OCI-LY3 (cell line): ENCODE results near the gene LETM1.

ENCODE experiments used
- EZH2phosphoT487 ChIP-seq: fragments of 200-600 bp; shearing (Covaris generic); IDR thresholded peaks from 2 replicates; pipeline ENCODE4 v1.6.1; 2018; ENCODE audit warnings: antibody characterized with exemption, mixed run types, low read depth
- TF ChIP-seq, protein P1 (sequence below): fragments of 200-600, 300-600 bp; sonication (generic); IDR thresholded peaks from 2 replicates; pipeline ENCODE4 v1.5.1; 2014; ENCODE audit warnings: antibody characterized with exemption, low read length, low read depth

DNA sequence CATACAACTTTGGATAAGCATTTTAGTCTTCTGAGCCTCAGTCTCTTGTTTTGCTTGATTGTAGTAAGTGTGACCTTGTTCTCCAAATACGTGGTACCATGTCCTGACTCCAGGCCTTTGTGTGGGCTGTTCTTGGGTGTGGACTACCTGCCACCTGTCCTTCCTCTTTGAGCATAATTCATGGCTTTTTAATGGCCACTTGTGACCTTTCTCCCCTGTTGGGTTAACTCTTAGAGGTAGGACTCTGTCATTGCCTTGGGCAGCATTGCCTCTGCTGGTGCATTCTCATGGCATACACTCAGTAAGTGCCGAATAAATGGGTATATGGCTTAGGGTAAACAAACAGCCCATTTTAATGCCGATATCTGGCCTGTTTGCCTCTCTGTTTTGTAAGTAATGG lies 18.2 kb upstream of the LETM1 start:
- TF ChIP-seq, protein P1, sequence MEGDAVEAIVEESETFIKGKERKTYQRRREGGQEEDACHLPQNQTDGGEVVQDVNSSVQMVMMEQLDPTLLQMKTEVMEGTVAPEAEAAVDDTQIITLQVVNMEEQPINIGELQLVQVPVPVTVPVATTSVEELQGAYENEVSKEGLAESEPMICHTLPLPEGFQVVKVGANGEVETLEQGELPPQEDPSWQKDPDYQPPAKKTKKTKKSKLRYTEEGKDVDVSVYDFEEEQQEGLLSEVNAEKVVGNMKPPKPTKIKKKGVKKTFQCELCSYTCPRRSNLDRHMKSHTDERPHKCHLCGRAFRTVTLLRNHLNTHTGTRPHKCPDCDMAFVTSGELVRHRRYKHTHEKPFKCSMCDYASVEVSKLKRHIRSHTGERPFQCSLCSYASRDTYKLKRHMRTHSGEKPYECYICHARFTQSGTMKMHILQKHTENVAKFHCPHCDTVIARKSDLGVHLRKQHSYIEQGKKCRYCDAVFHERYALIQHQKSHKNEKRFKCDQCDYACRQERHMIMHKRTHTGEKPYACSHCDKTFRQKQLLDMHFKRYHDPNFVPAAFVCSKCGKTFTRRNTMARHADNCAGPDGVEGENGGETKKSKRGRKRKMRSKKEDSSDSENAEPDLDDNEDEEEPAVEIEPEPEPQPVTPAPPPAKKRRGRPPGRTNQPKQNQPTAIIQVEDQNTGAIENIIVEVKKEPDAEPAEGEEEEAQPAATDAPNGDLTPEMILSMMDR, result no peak
- no peak for TF ChIP-seq EZH2phosphoT487
